HG02678 (cell line): Measurements from ENCODE around the gene ASNSD1.
"Not testable (repeated sequence)": the region's sequence is repeated elsewhere in the genome, so short reads cannot be mapped to it uniquely, and the experiment has no call there.

ENCODE experiments used
- ATAC-seq: cut with Tn5 transposase; IDR thresholded peaks from one replicate; pipeline ENCODE4 v1.9.1; 2021; ENCODE audit warnings: mild to moderate bottlenecking, moderate library complexity; ENCODE audit not compliant: unreplicated experiment

ASNSD1 gene

GRCh38 chr2:189641590-189641989, 19.7 kb upstream of the ASNSD1 start:
- ATAC-seq: no peak

GRCh38 chr2:189646521-189646920, 14.7 kb upstream of the ASNSD1 start:
- ATAC-seq: no peak

DNA sequence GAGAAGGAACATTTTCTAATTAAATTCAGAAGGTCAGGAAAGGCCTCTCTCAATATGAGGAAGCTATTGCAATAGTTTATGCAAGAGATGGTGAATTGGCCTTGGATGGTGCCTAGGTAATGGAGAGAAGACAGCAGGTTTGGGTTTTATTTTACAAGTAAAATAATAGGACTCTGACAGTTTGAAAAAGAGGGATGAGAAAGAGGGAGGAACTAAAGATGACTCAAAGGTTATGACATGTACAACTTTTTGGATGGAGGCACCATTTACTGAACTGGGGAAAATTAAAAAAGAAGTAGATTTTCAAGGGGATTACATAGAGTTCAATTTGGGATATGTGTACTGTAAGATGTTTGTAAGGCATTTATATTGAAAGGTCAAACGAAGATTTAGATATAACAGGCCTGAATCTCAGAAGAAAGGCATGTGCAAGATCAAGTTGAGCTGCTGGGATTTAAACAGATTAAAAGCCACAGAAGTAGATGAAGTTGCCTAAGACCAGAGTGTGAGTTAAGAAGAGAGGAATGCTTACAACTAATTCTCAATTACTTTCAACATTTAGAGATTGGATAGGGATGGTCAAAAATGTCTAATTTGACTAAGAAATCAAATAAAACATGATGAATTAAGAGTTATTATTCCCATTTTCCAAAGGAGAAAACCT, 12.3 kb upstream of the ASNSD1 start:
- ATAC-seq: no peak

- no peak for ATAC-seq
Measured at GRCh38 chr2:189651284-189651683, 10.0 kb upstream of the ASNSD1 start.

GRCh38 chr2:189653464-189653863, 7.8 kb upstream of the ASNSD1 start:
- ATAC-seq: not testable (repeated sequence)

GRCh38 chr2:189654641-189655040, 6.6 kb upstream of the ASNSD1 start:
- ATAC-seq: no peak

GRCh38 chr2:189657867-189658266, 3.4 kb upstream of the ASNSD1 start:
- peak; percentile 47 for ATAC-seq

DNA sequence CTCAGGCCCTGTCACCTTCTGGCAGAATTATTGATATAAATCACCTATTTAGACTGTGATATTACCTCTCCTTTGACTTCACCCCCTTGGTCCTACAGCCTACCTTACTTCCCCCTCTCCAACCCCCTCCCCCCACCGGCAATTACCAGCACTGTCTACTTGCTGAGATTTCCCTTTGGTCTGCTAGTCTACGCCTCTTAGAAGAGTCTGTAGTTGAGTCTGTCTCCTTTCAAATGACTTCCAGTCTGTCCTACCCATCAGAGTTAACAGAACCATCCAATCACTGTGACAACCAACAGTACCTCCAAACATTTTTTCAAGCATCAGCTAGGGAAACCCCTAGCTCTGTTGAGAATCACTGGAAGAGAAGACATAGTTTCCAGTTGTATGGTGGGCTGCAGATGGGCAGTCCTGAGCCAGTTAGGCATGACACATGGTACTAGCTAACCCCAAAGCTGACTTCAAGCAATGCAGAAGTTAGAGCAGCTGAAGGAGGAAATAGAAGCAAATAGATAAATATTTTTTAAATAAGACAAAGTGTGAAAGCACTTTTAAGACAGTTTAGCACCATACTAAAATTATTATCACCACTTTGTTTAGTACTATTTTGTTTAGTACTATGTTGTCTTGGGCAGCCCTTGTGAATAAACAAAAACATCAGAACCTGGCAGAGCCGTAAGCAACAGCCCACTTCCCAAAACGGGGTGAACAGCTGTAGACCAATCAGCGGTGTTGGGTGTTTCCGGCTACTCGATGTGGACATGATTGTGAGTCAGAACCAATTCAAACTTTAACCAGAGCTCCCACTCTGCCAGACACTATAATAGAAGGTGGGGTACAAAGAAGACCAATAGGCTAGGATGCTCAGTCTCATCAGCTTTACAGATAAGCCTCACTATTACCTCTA, 2.7 kb upstream of the ASNSD1 start:
- ATAC-seq: no peak

DNA sequence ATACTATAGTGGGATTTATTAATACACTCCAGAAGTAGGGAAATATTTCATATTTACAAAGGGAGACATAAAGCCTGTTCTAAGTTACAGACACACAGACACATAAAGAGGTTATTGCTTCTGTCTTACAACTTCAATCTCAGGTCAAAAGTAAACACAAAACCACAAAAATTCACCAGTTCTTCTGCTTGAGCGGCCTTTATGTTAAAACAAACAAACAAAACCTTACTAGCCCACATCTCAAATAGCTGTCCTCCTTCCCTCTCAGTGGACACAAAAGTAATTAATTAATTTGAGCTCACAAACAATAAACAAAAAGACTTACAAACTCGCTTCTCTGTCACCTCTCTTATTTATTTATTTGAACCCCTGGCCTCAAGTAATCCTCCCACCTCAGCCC, 1.5 kb upstream of the ASNSD1 start:
- no peak for ATAC-seq

DNA sequence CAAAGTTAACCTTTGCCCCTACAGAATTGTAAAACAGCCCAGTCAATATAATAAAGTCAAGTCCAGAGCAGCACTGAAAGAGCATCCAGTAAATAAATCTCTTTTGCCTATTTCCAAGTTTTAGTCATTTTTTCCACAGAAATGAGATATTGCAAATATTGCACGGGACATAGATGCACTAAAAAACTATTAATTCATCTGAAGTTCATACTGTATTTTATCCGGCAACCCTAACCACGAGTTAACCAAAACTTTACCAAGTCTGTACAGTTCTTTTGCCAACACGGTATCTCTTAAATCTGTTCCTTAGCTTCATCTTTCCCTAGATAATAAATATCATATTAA, 484 bp upstream of the ASNSD1 start:
- ATAC-seq: no peak

GRCh38 chr2:189661957-189662321, 680 bp downstream of the ASNSD1 start:
- no peak for ATAC-seq

DNA sequence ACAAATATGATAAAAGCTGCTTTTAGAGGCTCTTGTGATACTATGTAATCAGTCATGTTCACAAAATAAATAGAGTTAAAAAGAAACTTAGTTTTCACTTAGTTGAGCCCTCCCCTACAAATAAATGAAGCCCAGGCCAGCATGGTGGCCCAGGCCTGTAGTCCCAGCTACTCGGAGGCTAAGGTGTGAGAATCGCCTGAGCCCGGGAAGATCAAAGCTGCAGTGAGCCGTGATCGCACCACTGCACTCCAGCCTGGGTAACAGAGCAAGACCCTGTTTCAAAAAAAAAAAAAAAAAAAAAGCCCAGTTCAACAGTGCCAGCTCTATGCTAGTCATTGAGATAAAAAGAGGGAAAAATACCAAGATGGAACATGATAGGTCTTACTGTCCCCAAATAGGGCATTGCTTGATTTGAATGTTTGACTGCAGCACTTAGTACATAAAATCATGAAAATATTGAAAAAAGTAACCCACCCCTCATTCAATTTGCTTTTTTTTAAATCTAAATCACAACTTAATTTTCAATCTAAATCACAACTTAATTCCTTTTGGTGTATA, 1.5 kb downstream of the ASNSD1 start:
- ATAC-seq: no peak

- ATAC-seq: not testable (repeated sequence)
Measured at GRCh38 chr2:189663319-189663718, 2.1 kb downstream of the ASNSD1 start.

- ATAC-seq: no peak
Measured at GRCh38 chr2:189669913-189670312, 8.7 kb downstream of the ASNSD1 start.

GRCh38 chr2:189673661-189674373, 12.6 kb downstream of the ASNSD1 start:
- ATAC-seq: no peak

GRCh38 chr2:189674374-189675112, 13.3 kb downstream of the ASNSD1 start, which contains the start of gene ANKAR:
TSS of gene ANKAR (plus strand) at chr2:189674670. CDS start at chr2:189676491, 1,821 bp downstream.
- peak; percentile 97 for ATAC-seq

DNA sequence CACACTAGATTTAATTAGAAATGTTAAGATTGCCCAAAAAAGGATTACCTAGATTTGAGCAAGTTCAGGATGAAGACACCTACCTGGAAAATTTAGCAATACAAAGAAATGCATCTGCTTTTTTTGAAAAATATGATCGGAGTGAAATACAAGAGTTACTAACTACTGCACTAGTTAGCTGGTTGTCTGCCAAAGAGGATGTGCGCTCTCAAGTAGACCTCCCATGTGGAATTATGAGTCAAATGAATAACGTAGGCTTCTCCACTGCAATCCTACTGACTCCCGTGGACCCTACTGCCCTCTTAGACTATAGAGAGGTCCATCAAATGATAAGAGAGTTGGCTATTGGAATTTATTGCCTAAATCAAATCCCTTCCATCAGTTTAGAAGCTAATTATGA, 15.2 kb downstream of the ASNSD1 start:
- ATAC-seq: no peak

DNA sequence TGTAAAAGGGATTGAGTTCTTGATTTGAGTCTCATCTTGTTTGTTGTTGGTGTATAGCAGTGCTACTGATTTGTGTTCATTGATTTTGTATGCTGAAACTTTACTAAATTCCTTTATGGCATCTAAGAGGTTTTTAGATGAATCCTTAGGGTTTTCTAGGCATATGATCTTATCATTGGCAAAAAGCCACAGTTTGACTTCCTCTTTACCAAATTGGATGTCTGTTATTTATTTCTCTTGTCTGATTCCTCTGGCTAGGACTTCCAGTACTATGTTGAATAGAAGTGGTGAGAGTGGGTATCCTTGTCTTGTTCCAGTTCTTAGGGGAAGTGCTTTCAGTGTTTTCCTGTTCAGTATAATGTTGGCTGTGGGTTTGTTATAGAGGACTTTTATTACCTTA, 18.0 kb downstream of the ASNSD1 start:
- no peak for ATAC-seq

DNA sequence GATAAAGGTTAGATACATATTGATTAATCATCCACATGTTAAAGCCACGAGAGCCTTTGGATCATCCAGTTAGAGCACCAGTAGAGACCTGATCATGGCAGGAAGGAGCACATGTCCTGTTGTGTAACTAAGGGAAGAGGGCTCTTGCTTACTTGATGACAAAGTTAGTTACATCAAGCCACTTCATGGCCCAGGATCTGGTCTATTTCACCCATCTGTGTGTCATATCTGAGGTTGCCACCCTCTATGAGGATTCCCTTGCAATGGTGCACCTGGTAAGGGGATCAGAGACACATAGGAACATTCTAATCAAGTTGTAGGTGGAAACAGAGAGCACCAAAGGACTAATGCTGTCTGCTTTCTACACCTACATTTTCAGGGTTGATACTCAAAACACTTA, 19.9 kb downstream of the ASNSD1 start:
- ATAC-seq: no peak

DNA sequence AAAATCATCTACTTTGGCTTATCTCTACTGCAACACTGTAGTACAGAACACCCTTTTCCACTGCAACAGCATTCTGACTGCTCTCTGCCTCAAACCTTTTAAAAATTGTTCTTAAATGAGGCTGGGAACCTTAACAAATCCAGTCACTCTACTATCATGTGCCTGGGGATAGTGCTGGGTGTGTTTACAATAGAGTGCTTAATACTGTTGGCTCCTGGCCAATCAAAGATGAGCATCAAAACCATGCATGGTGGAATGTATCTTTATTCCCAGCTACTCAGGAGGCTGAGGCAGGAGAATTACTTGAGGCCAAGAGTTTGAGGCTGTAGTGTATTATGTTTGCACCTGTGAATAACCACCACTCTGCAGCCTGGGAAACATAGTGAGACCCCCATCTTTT, 20.6 kb downstream of the ASNSD1 start:
- no peak for ATAC-seq

DNA sequence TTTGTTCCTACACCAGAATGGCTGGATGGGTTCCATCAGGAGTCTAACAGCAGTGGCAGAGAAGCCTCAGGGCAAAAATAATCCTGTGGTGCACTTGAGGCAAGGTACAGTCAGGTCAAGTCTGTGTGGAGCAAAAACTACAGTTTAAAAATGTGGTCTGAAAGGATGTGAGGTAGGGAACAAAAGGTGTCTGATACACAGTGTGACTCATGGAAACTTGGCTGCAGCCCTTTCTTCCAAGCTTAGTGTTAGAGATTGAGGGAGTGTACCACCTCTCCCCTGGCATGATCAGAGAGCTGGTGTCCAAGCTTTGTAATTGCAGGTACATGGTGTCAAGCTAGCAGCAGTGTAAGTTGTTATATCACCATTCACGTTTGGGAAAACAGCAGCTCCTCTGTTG, 22.1 kb downstream of the ASNSD1 start:
- no peak for ATAC-seq
